SK-N-SH (cell line): ENCODE results near the gene TNFSF18.

Experiments used
- GABPA ChIP-seq: IDR thresholded peaks from 2 replicates; pipeline ENCODE4 v1.4.0; 2012; ENCODE audit warnings: low read depth, mild to moderate bottlenecking
- POLR2AphosphoS5 ChIP-seq: IDR thresholded peaks from 2 replicates; pipeline ENCODE4 v1.6.1; 2012; ENCODE audit warnings: low read depth, low read length
- RCOR1 ChIP-seq: fragments of 150-350 bp; IDR thresholded peaks from 2 replicates; pipeline ENCODE4 v1.6.1; 2017; ENCODE audit warnings: antibody characterized with exemption, low read length
- TAF1 ChIP-seq: IDR thresholded peaks from 2 replicates; pipeline ENCODE4 v1.6.1; 2012; ENCODE audit warnings: low read depth, mild to moderate bottlenecking, low read length, moderate library complexity, borderline replicate concordance
- YY1 ChIP-seq: IDR thresholded peaks from 2 replicates; pipeline ENCODE4 v1.4.0; 2012; ENCODE audit warnings: low read depth, mild to moderate bottlenecking
- TF ChIP-seq, protein P1 (sequence below): fragments of 200-600 bp; sonication (generic); IDR thresholded peaks from 2 replicates; pipeline ENCODE4 v1.6.1; 2017; ENCODE audit warnings: antibody characterized with exemption, mild to moderate bottlenecking, moderate library complexity

DNA sequence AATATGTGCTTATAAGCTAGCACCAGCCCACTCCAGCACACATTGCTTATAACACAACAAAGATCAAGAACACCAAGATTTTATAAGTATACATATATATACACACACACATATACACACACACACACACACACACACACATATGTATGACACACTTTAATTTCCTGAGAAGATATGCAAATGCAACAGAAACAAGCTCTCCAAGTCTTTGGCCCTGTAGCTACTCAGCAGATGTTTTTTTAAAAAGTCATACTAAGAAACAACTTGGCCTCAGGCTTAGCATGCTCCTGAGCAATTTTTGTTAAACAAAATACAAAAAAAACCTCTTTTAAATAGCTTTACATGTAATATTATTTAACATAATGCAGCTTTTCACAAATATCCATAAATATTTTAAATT lies 11.1 kb downstream of the TNFSF18 start:
- TF ChIP-seq POLR2AphosphoS5, result no peak
- no peak for TF ChIP-seq YY1
- TF ChIP-seq, protein P1, sequence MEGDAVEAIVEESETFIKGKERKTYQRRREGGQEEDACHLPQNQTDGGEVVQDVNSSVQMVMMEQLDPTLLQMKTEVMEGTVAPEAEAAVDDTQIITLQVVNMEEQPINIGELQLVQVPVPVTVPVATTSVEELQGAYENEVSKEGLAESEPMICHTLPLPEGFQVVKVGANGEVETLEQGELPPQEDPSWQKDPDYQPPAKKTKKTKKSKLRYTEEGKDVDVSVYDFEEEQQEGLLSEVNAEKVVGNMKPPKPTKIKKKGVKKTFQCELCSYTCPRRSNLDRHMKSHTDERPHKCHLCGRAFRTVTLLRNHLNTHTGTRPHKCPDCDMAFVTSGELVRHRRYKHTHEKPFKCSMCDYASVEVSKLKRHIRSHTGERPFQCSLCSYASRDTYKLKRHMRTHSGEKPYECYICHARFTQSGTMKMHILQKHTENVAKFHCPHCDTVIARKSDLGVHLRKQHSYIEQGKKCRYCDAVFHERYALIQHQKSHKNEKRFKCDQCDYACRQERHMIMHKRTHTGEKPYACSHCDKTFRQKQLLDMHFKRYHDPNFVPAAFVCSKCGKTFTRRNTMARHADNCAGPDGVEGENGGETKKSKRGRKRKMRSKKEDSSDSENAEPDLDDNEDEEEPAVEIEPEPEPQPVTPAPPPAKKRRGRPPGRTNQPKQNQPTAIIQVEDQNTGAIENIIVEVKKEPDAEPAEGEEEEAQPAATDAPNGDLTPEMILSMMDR, result no peak
- no peak for TF ChIP-seq GABPA
- no peak for TF ChIP-seq TAF1
- TF ChIP-seq RCOR1, result no peak
